Osteoblast (primary cell): ENCODE data around the gene MAPKAP1. TPM values are rescaled to one million over a fixed set of nuclear protein-coding genes. Genes with fewer than 3 reads are reported as not detected.

Experiments
- DNase-seq: peaks from one replicate; pipeline ENCODE4 v3.0.0; 2011; ENCODE audit warnings: low spot score, mixed read lengths; ENCODE audit not compliant: insufficient read length; ENCODE audit errors: missing footprints
- H2AFZ ChIP-seq: 2 replicates; pipeline ENCODE4 v1.6.0; 2011; ENCODE audit warnings: mild to moderate bottlenecking, low read length
- H3K27ac ChIP-seq: 2 replicates; pipeline ENCODE4 v1.5.1; 2011; ENCODE audit warnings: mild to moderate bottlenecking, low read depth, low read length, moderate library complexity
- H3K27me3 ChIP-seq: 2 replicates; pipeline ENCODE4 v1.6.0; 2012; ENCODE audit warnings: mild to moderate bottlenecking, control low read depth, inconsistent platforms, low read length, moderate library complexity; ENCODE audit not compliant: insufficient read depth
- H3K36me3 ChIP-seq: 2 replicates; pipeline ENCODE4 v1.5.1; 2011; ENCODE audit warnings: mild to moderate bottlenecking, low read length, control low read depth, moderate library complexity; ENCODE audit not compliant: insufficient read depth
- H3K4me1 ChIP-seq: 2 replicates; pipeline ENCODE4 v1.5.1; 2011; ENCODE audit warnings: mild to moderate bottlenecking, low read length, control low read depth, moderate library complexity; ENCODE audit not compliant: insufficient read depth
- H3K4me2 ChIP-seq: 2 replicates; pipeline ENCODE4 v1.6.0; 2011; ENCODE audit warnings: mild to moderate bottlenecking, low read length; ENCODE audit not compliant: insufficient read depth
- H3K4me3 ChIP-seq: fragments of 200-600 bp; sonication (generic); 3 replicates; pipeline ENCODE4 v1.5.1; 2012; ENCODE audit warnings: mild to moderate bottlenecking, low read length, inconsistent platforms; ENCODE audit not compliant: insufficient read depth
- H3K79me2 ChIP-seq: 2 replicates; pipeline ENCODE4 v1.6.0; 2012; ENCODE audit warnings: mild to moderate bottlenecking, low read length, control low read depth, inconsistent platforms; ENCODE audit not compliant: insufficient read depth
- H3K9me3 ChIP-seq: 2 replicates; pipeline ENCODE4 v1.5.1; 2011; ENCODE audit warnings: low read depth, low read length, control low read depth
- H4K20me1 ChIP-seq: 2 replicates; pipeline ENCODE4 v1.6.0; 2012; ENCODE audit warnings: mild to moderate bottlenecking, low read length, control low read depth; ENCODE audit not compliant: insufficient read depth
- total RNA-seq: library from RNA; depleted of rRNA; stranded (reverse); fragments of >200 nt; gene quantifications from 2 replicates; pipeline ENCODE4 v1.2.3, GENCODE V29; 2012
- TF ChIP-seq, protein P1 (sequence below): IDR thresholded peaks from 2 replicates; pipeline ENCODE4 v1.5.1; 2011; ENCODE audit warnings: mild to moderate bottlenecking, low read depth, low read length, moderate library complexity; ENCODE audit errors: extremely low read depth

MAPKAP1 gene
- total RNA-seq, 1 donor, result 72.4 TPM

DNA sequence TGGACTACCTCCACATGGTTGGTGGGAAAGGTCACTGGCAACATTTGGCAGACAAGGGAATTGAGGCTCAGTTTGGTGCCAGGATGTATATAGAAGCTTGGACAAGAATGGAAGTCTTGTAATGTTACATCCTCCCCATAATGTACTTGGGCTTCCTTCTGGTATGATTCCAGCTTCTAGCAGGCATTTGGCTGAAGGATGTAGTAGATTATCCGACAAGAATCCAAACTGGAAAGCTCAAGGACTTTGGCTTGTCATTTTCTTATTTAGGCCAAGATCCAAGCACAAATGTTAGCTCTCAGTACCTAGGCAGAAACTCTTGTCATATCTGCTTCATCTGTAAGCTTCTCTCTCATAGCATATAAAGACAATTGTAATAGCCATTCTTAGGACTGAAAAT is 209.1 kb downstream of the MAPKAP1 start:
- Histone ChIP-seq H3K36me3 (no peaks in the 10 kb centered on the region), H3K9me3 (no peaks in the 10 kb centered on the region), H3K79me2 (peaks cover 7% of the 10 kb centered on the region), H3K4me2 (no peak overlapping the region), H3K27ac (no peak overlapping the region), H3K4me3 (no peak overlapping the region), H3K27me3 (no peaks in the 10 kb centered on the region), H4K20me1 (peaks cover 5% of the 10 kb centered on the region), H3K4me1 (peaks cover 19% of the 10 kb centered on the region), H2AFZ (no peak overlapping the region)
- no peak for DNase-seq
- TF ChIP-seq, protein P1, sequence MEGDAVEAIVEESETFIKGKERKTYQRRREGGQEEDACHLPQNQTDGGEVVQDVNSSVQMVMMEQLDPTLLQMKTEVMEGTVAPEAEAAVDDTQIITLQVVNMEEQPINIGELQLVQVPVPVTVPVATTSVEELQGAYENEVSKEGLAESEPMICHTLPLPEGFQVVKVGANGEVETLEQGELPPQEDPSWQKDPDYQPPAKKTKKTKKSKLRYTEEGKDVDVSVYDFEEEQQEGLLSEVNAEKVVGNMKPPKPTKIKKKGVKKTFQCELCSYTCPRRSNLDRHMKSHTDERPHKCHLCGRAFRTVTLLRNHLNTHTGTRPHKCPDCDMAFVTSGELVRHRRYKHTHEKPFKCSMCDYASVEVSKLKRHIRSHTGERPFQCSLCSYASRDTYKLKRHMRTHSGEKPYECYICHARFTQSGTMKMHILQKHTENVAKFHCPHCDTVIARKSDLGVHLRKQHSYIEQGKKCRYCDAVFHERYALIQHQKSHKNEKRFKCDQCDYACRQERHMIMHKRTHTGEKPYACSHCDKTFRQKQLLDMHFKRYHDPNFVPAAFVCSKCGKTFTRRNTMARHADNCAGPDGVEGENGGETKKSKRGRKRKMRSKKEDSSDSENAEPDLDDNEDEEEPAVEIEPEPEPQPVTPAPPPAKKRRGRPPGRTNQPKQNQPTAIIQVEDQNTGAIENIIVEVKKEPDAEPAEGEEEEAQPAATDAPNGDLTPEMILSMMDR, result no peak

DNA sequence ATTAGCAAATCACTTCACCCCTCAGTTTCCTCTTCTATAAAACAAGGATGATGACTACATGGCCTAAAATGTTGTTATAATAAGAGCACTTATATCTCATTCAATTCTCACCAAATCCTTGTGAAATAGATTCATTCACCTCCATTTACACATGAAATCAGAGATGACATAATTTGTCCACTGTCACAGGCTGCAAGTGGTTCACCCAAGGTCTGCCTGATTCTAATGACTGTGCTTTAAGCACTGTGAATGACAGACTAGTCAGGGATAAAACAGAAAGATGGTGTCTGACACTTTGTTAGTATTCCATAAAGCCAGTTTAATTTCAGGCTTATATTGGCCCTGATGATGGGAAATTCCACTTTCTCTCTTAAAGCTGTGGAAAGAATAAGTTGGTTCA is 209.5 kb downstream of the MAPKAP1 start:
- TF ChIP-seq, protein P1, result no peak

DNA sequence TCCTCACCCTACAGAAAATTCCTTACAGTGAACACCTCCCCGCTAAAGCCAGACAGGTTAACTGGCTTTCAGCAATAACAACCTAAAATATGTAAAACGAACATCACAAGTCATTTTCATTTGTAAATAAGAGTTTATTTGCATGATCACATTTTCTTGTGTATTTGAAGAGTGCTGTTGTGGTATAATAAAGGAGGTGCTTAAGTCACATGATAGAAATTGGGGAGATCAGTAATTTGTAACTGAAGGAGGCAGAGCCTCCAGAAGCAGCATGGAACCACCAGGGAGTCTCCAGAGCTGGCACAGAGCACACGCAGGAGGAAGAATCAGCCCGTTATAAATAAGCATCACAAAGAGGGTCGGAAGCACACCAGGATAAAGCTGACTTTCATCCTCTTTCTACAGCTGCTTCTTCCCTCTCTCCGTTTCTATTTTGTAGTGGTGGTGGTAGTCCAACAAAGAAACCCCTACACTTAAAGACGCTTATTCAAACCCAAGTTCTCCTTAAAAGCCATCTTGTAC is 210.6 kb downstream of the MAPKAP1 start:
- H3K4me1 ChIP-seq, result peaks cover 18% of the 10 kb centered on the region
- TF ChIP-seq, protein P1, result no peak
- no peaks in the 10 kb centered on the region for H3K9me3 ChIP-seq
- H2AFZ ChIP-seq, result no peak overlapping the region
- no peaks in the 10 kb centered on the region for H3K27me3 ChIP-seq
- peaks cover 7% of the 10 kb centered on the region for H3K79me2 ChIP-seq
- no peak overlapping the region for H3K4me3 ChIP-seq
- no peak for DNase-seq
- H3K4me2 ChIP-seq, result no peak overlapping the region
- H4K20me1 ChIP-seq, result peaks cover 5% of the 10 kb centered on the region
- no peaks in the 10 kb centered on the region for H3K36me3 ChIP-seq
- H3K27ac ChIP-seq, result no peak overlapping the region

More for the DNA sequence above, 209.5 kb downstream of the MAPKAP1 start:
- no peaks in the 10 kb centered on the region for H3K36me3 ChIP-seq
- no peak overlapping the region for H3K4me3 ChIP-seq
- no peak overlapping the region for H3K4me2 ChIP-seq
- DNase-seq, result no peak
- H3K79me2 ChIP-seq, result peaks cover 7% of the 10 kb centered on the region
- no peak overlapping the region for H3K27ac ChIP-seq
- H3K4me1 ChIP-seq, result peaks cover 19% of the 10 kb centered on the region
- H3K27me3 ChIP-seq, result no peaks in the 10 kb centered on the region
- H3K9me3 ChIP-seq, result no peaks in the 10 kb centered on the region
- peaks cover 5% of the 10 kb centered on the region for H4K20me1 ChIP-seq
- H2AFZ ChIP-seq, result no peak overlapping the region

DNA sequence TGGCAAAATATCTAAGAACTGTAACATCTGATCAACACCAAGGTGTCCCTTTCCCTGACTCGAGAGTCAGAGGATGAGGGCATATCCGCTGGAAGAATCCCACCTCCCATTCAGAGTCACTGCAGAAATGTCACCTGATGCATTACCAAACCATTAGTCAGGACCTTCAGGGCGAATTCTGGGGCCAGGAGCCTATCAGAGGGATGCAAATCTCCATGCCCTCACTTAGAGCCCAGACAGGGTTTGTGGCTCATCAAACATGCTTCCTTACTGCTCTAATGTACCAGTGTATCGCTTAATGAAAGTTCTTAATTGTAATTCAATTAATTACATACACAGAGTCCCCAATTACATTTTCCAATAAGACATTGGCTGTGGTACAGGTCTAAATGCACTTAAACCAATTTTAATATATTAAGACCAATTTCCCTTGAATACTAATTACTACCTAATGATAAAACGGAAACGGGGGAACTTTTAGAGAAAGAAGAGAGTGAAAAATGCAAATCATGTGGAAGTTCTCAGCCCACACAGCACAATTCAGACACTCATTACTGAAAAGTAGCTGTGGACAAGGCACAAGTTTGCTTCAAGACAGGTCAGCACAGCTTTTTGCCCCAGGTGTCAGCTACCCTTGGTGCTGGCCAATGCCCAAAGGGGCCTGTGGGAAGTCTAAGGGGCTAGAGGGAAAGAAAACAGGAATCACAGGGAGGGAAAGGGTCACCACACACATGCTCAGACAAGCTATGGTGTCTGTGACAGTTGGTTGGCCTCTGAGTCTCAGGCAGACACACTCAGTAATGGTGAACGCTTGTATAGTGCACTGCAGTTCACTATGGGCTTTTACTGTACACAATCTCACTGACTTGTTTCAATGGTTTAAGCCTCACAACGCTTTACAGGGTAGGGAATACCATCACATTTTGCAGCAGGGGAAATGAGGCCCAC is 211.6 kb downstream of the MAPKAP1 start:
- H3K4me1 ChIP-seq, result peaks cover 16% of the 10 kb centered on the region
- DNase-seq, result no peak
- no peaks in the 10 kb centered on the region for H3K9me3 ChIP-seq
- H3K27ac ChIP-seq, result no peak overlapping the region
- H3K36me3 ChIP-seq, result no peaks in the 10 kb centered on the region
- H4K20me1 ChIP-seq, result peaks cover 5% of the 10 kb centered on the region
- no peak overlapping the region for H3K4me3 ChIP-seq
- H2AFZ ChIP-seq, result no peak overlapping the region
- no peak overlapping the region for H3K4me2 ChIP-seq
- TF ChIP-seq, protein P1, result no peak
- H3K79me2 ChIP-seq, result peaks cover 7% of the 10 kb centered on the region
- no peaks in the 10 kb centered on the region for H3K27me3 ChIP-seq
